Esophagus squamous epithelium (tissue), 5 donors: ENCODE measurements around the gene ITPK1. TPM values are rescaled to one million over a fixed set of nuclear protein-coding genes. Genes with fewer than 3 reads are reported as not detected.

Source experiments
- DNase-seq: peaks from one replicate; lab custom pipeline; 2025; lab: John Stamatoyannopoulos, UW
- H3K27ac ChIP-seq, 4 donors: fragments of 200-600 bp; sonication (generic); one replicate each; pipeline ENCODE4 v1.5.1; 2016 to 2019; ENCODE audit warnings: mild to moderate bottlenecking in 1 of 4
- H3K27me3 ChIP-seq, 4 donors: fragments of 200-600 bp; sonication (generic); 1 replicate in 3 of 4; 2 replicates in 1 of 4; pipeline versions ENCODE4 v1.5.1 to v1.6.0; 2017 to 2021; ENCODE audit warnings: antibody characterized with exemption in 1 of 4
- H3K36me3 ChIP-seq, 3 donors: fragments of 200-600 bp; sonication (generic); one replicate each; pipeline ENCODE4 v1.5.1; 2016 to 2019
- H3K4me1 ChIP-seq, 3 donors: fragments of 200-600 bp; sonication (generic); one replicate each; pipeline ENCODE4 v1.5.1; 2017 to 2019
- H3K4me3 ChIP-seq, 4 donors: fragments of 200-600 bp; sonication (generic); 1 replicate in 3 of 4; 2 replicates in 1 of 4; pipeline ENCODE4 v1.5.1; 2016 to 2019; ENCODE audit warnings: mild to moderate bottlenecking in 2 of 4, moderate library complexity in 1 of 4
- H3K9me3 ChIP-seq, 3 donors: fragments of 200-600 bp; sonication (generic); one replicate each; pipeline ENCODE4 v1.5.1; 2016 to 2019
- CTCF ChIP-seq, 6 experiments: fragments of 450-650 bp in 4 of 6; fragments of 200-600 bp in 2 of 6; sonication (generic) in 2 of 6; IDR thresholded peaks; one replicate each; pipeline ENCODE4 v1.5.1; 2016 to 2019; ENCODE audit warnings: antibody characterized with exemption in 6 of 6, mild to moderate bottlenecking in 4 of 6, moderate library complexity in 4 of 6
- POLR2A ChIP-seq, 4 donors: fragments of 450-650 bp; IDR thresholded peaks; one replicate each; pipeline ENCODE4 v1.6.1; 2017; ENCODE audit warnings: antibody characterized with exemption in 4 of 4, mild to moderate bottlenecking in 4 of 4, moderate library complexity in 3 of 4
- WGBS, 2 donors: methylation state at CpG; one replicate each; pipeline ENCODE4 v1.1.5; 2018; 5-methylcytosine and 5-hydroxymethylcytosine counted together
- intact Hi-C: fragments of 100-400 bp; cut with DNase I; formaldehyde crosslinking; loops from one replicate; pipeline ENCODE4 v1.15.0; 2022
- total RNA-seq, 4 donors: library from RNA; depleted of rRNA; stranded (reverse); fragments of >200 nt; gene quantifications; one replicate each; pipeline ENCODE4 v1.1.0, GENCODE V29; 2016
- donor health status: DM: yes; HTN: yes; CAD: no.

ITPK1 gene
- total RNA-seq, 4 donors from 2014 or later: 14.2 to 34.5 (median 25.8) TPM

- Histone ChIP-seq H3K4me1 (peaks cover 4 to 81% (median 21%) of the 10 kb centered on the region in 3 donors), H3K27me3 (no peaks in the 10 kb centered on the region), H3K4me3 (no peak overlapping the region), H3K9me3 (no peaks in the 10 kb centered on the region), H3K36me3 (no peaks in the 10 kb centered on the region), H3K27ac (peak overlapping the region in 2 of 4 donors; percentile 4 to 23)
- intact Hi-C loops: no loop called here
- 88% methylated on average over 1 of the region's 1 CpG; no CpG with 5 or more reads in 1 of the 2 donors for WGBS, 2 donors
- TF ChIP-seq CTCF (IDR thresholded peaks at IDR 0.05) (no peak), POLR2A (IDR thresholded peaks at IDR 0.05) (no peak)
- no peak for DNase-seq
Observed at GRCh38 chr14:93060841-93061240, 54.9 kb downstream of the ITPK1 start.

DNA sequence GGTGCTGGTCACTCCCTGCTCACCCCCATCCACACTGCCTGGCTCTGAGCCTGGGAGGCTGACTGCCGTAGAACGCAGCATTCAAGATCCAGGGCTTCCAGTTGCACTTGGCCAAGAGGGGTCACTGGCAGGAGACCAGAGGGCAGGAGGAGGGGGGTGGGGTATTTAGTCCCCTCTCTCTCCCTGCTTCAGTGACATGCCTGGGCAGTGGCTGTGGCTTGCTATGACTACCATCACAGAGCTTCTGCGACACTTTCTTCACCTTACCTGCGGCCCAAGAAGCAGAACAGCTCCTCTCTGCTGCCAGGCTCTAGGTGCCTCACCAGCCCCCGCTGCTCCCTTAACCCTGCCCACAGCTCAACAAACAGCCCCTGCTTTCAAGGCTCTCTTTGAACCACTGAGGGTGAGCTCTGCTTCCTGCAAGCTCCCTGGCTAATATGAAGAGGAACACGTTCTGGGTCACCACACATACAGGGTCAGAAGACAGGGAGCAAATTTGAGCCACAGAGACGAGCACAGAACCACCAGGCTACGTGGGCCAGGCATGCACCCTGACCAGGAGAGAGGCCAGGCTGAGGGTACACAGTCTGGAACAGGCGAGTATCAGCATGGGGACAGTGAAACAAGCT, 55.7 kb downstream of the ITPK1 start:
- no peak for TF ChIP-seq POLR2A (IDR thresholded peaks at IDR 0.05)
- no peaks in the 10 kb centered on the region for H3K27me3 ChIP-seq
- no peak overlapping the region for H3K4me3 ChIP-seq
- H3K9me3 ChIP-seq: no peaks in the 10 kb centered on the region
- peak overlapping the region in 3 of 4 donors; percentile 22 to 50 (median 23) for H3K27ac ChIP-seq
- DNase-seq: no peak
- H3K4me1 ChIP-seq: peaks cover 4 to 80% (median 21%) of the 10 kb centered on the region in 3 donors
- intact Hi-C loops: no loop called here
- WGBS, 2 donors: 53 to 83% methylated on average over 4 to 7 of the region's 9 CpGs
- peaks cover 0 to 1% (median 0%) of the 10 kb centered on the region in 3 donors for H3K36me3 ChIP-seq

DNA sequence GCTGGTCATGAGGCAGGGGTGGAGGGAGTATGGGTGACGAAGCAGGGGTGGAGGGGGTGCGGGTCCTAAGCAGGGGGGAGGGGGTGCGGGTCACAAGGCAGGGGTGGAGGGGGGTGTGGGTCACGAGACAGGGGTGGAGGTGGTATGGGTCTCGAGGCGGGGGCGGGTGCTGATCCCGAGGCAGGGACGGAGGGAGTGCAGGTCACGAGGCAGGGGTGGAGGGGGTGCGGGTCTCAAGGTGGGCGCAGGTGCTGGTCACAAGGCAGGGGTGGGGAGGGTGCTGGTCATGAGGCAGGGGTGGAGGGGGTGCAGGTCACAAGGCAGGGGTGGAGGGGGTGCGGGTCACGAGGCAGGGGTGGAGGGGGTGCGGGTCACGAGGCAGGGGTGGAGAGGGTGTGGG, 56.5 kb downstream of the ITPK1 start:
- no peak for TF ChIP-seq POLR2A (IDR thresholded peaks at IDR 0.05)
- TF ChIP-seq CTCF (IDR thresholded peaks at IDR 0.05): no peak
- WGBS, 2 donors: 73 to 90% methylated on average over 2 to 3 of the region's 16 CpGs
- H3K27ac ChIP-seq: peak overlapping the region in 1 of 4 donors; percentile 28
- H3K4me1 ChIP-seq: peaks cover 4 to 78% (median 18%) of the 10 kb centered on the region in 3 donors
- intact Hi-C loops: no loop called here
- H3K27me3 ChIP-seq: no peaks in the 10 kb centered on the region
- H3K4me3 ChIP-seq: no peak overlapping the region
- peaks cover 0 to 5% (median 0%) of the 10 kb centered on the region in 3 donors for H3K36me3 ChIP-seq
- no peak for DNase-seq
- no peaks in the 10 kb centered on the region for H3K9me3 ChIP-seq

- Histone ChIP-seq H3K27ac (peak overlapping the region in 3 of 4 donors; percentile 57 to 73 (median 64)), H3K36me3 (peaks cover 0 to 5% (median 0%) of the 10 kb centered on the region in 3 donors), H3K4me3 (no peak overlapping the region), H3K9me3 (no peaks in the 10 kb centered on the region), H3K4me1 (peaks cover 4 to 65% (median 14%) of the 10 kb centered on the region in 3 donors), H3K27me3 (no peaks in the 10 kb centered on the region)
- no peak for DNase-seq
- intact Hi-C loops: no loop called here
- TF ChIP-seq CTCF (IDR thresholded peaks at IDR 0.05): no peak
- no peak for TF ChIP-seq POLR2A (IDR thresholded peaks at IDR 0.05)
- WGBS, 2 donors: 82 to 91% methylated on average over 6 to 12 of the region's 14 CpGs
Observed at GRCh38 chr14:93057586-93058280, 58.0 kb downstream of the ITPK1 start.

GRCh38 chr14:93056840-93057585, 58.7 kb downstream of the ITPK1 start:
- H3K36me3 ChIP-seq: peaks cover 0 to 5% (median 0%) of the 10 kb centered on the region in 3 donors
- 64 to 80% methylated on average over 10 to 13 of the region's 14 CpGs for WGBS, 2 donors
- H3K27ac ChIP-seq: peak overlapping the region in 3 of 4 donors; percentile 57 to 73 (median 64)
- no peak for DNase-seq
- no peaks in the 10 kb centered on the region for H3K9me3 ChIP-seq
- no peaks in the 10 kb centered on the region for H3K27me3 ChIP-seq
- H3K4me3 ChIP-seq: no peak overlapping the region
- peaks cover 4 to 61% (median 14%) of the 10 kb centered on the region in 3 donors for H3K4me1 ChIP-seq
- intact Hi-C loops: no loop called here
- TF ChIP-seq POLR2A (IDR thresholded peaks at IDR 0.05) (no peak), CTCF (IDR thresholded peaks at IDR 0.05) (no peak)
